Spleen (tissue), 7 donors: Measurements from ENCODE around the gene FFAR4.

Experiments
- POLR2A ChIP-seq, 3 donors: fragments of 450-650 bp; IDR thresholded peaks; one replicate each; pipeline ENCODE4 v1.5.1; 2017; ENCODE audit warnings: antibody characterized with exemption in 3 of 3, mild to moderate bottlenecking in 1 of 3
- POLR2AphosphoS5 ChIP-seq, 3 donors: sonication (generic); formaldehyde crosslinking; IDR thresholded peaks; one replicate each; pipeline ENCODE4 v1.5.1; 2017; ENCODE audit warnings: antibody characterized with exemption in 3 of 3
- TF ChIP-seq, protein P1 (sequence below), 11 experiments: fragments of 200-600 bp in 7 of 11; fragments of 450-650 bp in 4 of 11; sonication (generic) in 4 of 11; IDR thresholded peaks in 8 of 11; conservative IDR thresholded peaks in 3 of 11; 1 replicate in 7 of 11; 2 replicates in 4 of 11; pipeline versions ENCODE4 v1.4.0 to v1.8.0; 2016 to 2021; ENCODE audit warnings: antibody characterized with exemption in 11 of 11, inconsistent platforms in 4 of 11, mild to moderate bottlenecking in 1 of 11
- donor health status: DM: no; HTN: no; CAD: no; lungs with moderate emphysema.
- donor health status: DM: no; HTN: no; CAD: no.
- donor health status: DM: no; HTN: no; CAD: no.

DNA sequence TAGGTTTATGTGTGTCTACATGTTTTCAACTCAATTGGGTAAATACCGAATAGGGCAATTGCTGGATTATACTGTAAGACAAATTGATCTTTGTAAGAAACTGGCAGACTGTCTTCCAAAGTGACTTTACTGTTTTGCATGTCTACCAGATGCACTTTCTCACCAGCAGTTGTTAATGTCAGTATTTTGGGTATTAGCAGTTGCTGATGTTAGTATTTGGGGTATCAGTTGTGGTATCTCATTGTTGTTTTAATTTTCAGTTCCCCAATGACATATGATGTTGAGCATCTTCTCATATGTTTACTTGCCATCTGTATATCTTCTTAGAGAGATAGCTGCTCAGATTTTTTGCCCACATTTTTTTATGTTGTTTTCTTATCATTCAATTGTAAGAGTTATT, 56.5 kb downstream of the FFAR4 start:
- TF ChIP-seq, protein P1, sequence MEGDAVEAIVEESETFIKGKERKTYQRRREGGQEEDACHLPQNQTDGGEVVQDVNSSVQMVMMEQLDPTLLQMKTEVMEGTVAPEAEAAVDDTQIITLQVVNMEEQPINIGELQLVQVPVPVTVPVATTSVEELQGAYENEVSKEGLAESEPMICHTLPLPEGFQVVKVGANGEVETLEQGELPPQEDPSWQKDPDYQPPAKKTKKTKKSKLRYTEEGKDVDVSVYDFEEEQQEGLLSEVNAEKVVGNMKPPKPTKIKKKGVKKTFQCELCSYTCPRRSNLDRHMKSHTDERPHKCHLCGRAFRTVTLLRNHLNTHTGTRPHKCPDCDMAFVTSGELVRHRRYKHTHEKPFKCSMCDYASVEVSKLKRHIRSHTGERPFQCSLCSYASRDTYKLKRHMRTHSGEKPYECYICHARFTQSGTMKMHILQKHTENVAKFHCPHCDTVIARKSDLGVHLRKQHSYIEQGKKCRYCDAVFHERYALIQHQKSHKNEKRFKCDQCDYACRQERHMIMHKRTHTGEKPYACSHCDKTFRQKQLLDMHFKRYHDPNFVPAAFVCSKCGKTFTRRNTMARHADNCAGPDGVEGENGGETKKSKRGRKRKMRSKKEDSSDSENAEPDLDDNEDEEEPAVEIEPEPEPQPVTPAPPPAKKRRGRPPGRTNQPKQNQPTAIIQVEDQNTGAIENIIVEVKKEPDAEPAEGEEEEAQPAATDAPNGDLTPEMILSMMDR (IDR thresholded peaks at IDR 0.05 in 8 of 11, conservative IDR thresholded peaks at IDR 0.05 in 3 of 11): no peak
- TF ChIP-seq POLR2AphosphoS5 (IDR thresholded peaks at IDR 0.05): no peak
- no peak for TF ChIP-seq POLR2A (IDR thresholded peaks at IDR 0.05)
